Smooth muscle cell of the brain vasculature (primary cell): Measurements from ENCODE around the gene TSHZ1.

Experiments
- DNase-seq: peaks from one replicate; pipeline ENCODE4 v3.0.0-alpha.2; 2012; ENCODE audit warnings: low read depth, low spot score

The TSHZ1 gene

GRCh38 chr18:75269124-75269680 is 58.6 kb downstream of the TSHZ1 start:
- DNase-seq: no peak

- DNase-seq: no peak
These were observed 59.1 kb downstream of the TSHZ1 start for GRCh38 chr18:75269696-75270095.

GRCh38 chr18:75271952-75272351 is 61.4 kb downstream of the TSHZ1 start:
- DNase-seq: no peak

GRCh38 chr18:75273817-75274216 is 63.2 kb downstream of the TSHZ1 start:
- DNase-seq: no peak

GRCh38 chr18:75275226-75275625 is 64.6 kb downstream of the TSHZ1 start:
- DNase-seq: no peak

GRCh38 chr18:75276818-75277609 is 66.4 kb downstream of the TSHZ1 start:
- no peak for DNase-seq

- DNase-seq: no peak
These were observed 67.0 kb downstream of the TSHZ1 start for GRCh38 chr18:75277610-75277928.

GRCh38 chr18:75279381-75279780 is 68.8 kb downstream of the TSHZ1 start:
- DNase-seq: no peak

GRCh38 chr18:75280427-75281280 is 70.1 kb downstream of the TSHZ1 start:
- no peak for DNase-seq

GRCh38 chr18:75282746-75283145 is 72.1 kb downstream of the TSHZ1 start:
- DNase-seq: no peak

GRCh38 chr18:75283731-75284130 is 73.1 kb downstream of the TSHZ1 start:
- no peak for DNase-seq

GRCh38 chr18:75284566-75284965 is 74.0 kb downstream of the TSHZ1 start:
- DNase-seq: no peak

GRCh38 chr18:75285876-75286275 is 75.3 kb downstream of the TSHZ1 start:
- DNase-seq: no peak

GRCh38 chr18:75287006-75287405 is 76.4 kb downstream of the TSHZ1 start:
- DNase-seq: no peak

- DNase-seq: no peak
These were observed 77.1 kb downstream of the TSHZ1 start for GRCh38 chr18:75287700-75288099.

GRCh38 chr18:75289761-75290160 is 79.2 kb downstream of the TSHZ1 start:
- DNase-seq: no peak

- no peak for DNase-seq
These were observed 80.3 kb downstream of the TSHZ1 start for GRCh38 chr18:75290737-75291358.

GRCh38 chr18:75291460-75291859 is 80.9 kb downstream of the TSHZ1 start:
- DNase-seq: no peak

GRCh38 chr18:75293591-75293990 is 83.0 kb downstream of the TSHZ1 start:
- DNase-seq: no peak

- DNase-seq: no peak
These were observed 87.1 kb downstream of the TSHZ1 start for GRCh38 chr18:75297731-75298130.

- no peak for DNase-seq
These were observed 94.3 kb downstream of the TSHZ1 start for GRCh38 chr18:75304678-75305557.
